H9 (cell line): Measurements from ENCODE around the gene CRLF3. TPM values are rescaled to one million over a fixed set of nuclear protein-coding genes. Genes with fewer than 3 reads are reported as not detected.
A peak's percentile ranks its signal among the peaks of the same experiment; 100 is the strongest.

Experiments used
- DNase-seq: peaks from one replicate; pipeline ENCODE4 v3.0.0-alpha.2; 2017
- H2AFZ ChIP-seq: one replicate; pipeline ENCODE4 v1.6.1; 2013; ENCODE audit warnings: mild to moderate bottlenecking, low read length, control low read depth, moderate library complexity
- H2AK5ac ChIP-seq: 2 replicates; pipeline ENCODE4 v1.6.1; 2013; ENCODE audit warnings: low read length, control low read depth, mixed read lengths; ENCODE audit not compliant: insufficient read length
- H2BK120ac ChIP-seq: one replicate; pipeline ENCODE4 v1.6.1; 2013; ENCODE audit warnings: low read depth, mild to moderate bottlenecking, low read length, control low read depth, inconsistent platforms; ENCODE audit not compliant: poor library complexity, severe bottlenecking
- H2BK12ac ChIP-seq: 2 replicates; pipeline ENCODE4 v1.6.1; 2013; ENCODE audit warnings: low read length, control low read depth, mixed read lengths, low read depth; ENCODE audit not compliant: insufficient read length
- H2BK15ac ChIP-seq: 2 replicates; pipeline ENCODE4 v1.6.1; 2013; ENCODE audit warnings: low read depth, low read length, control low read depth
- H2BK20ac ChIP-seq: one replicate; pipeline ENCODE4 v1.6.1; 2013; ENCODE audit warnings: low read depth, mild to moderate bottlenecking, low read length, control low read depth, inconsistent platforms; ENCODE audit not compliant: poor library complexity, severe bottlenecking
- H2BK5ac ChIP-seq: 2 replicates; pipeline ENCODE4 v1.6.1; 2013; ENCODE audit warnings: low read length, control low read depth, mixed read lengths; ENCODE audit not compliant: insufficient read length
- H3K14ac ChIP-seq: 2 replicates; pipeline ENCODE4 v1.6.1; 2013; ENCODE audit warnings: low read length, control low read depth; ENCODE audit not compliant: insufficient read depth
- H3K18ac ChIP-seq: 2 replicates; pipeline ENCODE4 v1.6.1; 2013; ENCODE audit warnings: low read depth, mild to moderate bottlenecking, mixed read lengths, low read length, control low read depth; ENCODE audit not compliant: insufficient read length
- H3K23ac ChIP-seq: 2 replicates; pipeline ENCODE4 v1.6.1; 2013; ENCODE audit warnings: low read length, control low read depth, mixed read lengths, low read depth; ENCODE audit not compliant: insufficient read length
- H3K23me2 ChIP-seq: 2 replicates; pipeline ENCODE4 v1.6.1; 2013; ENCODE audit warnings: low read depth, mild to moderate bottlenecking, mixed read lengths, low read length, control low read depth; ENCODE audit not compliant: insufficient read length, poor library complexity, severe bottlenecking
- H3K27ac ChIP-seq: 2 replicates; pipeline ENCODE4 v1.5.1; 2013; ENCODE audit warnings: low read length, control low read depth, mixed read lengths, low read depth; ENCODE audit not compliant: insufficient read length
- H3K27me3 ChIP-seq: 2 replicates; pipeline ENCODE4 v1.6.1; 2013; ENCODE audit warnings: low read length, control low read depth, inconsistent platforms; ENCODE audit not compliant: insufficient read depth
- H3K4ac ChIP-seq: 2 replicates; pipeline ENCODE4 v1.6.1; 2013; ENCODE audit warnings: low read depth, mild to moderate bottlenecking, control low read depth, inconsistent platforms, low read length, moderate library complexity
- H3K4me1 ChIP-seq: 2 replicates; pipeline ENCODE4 v1.6.1; 2013; ENCODE audit warnings: low read length, control low read depth, inconsistent platforms; ENCODE audit not compliant: insufficient read depth
- H3K4me2 ChIP-seq: 2 replicates; pipeline ENCODE4 v1.6.1; 2013; ENCODE audit warnings: low read length, control low read depth, mixed read lengths; ENCODE audit not compliant: insufficient read length, insufficient read depth
- H3K56ac ChIP-seq: 2 replicates; pipeline ENCODE4 v1.6.1; 2013; ENCODE audit warnings: low read depth, mild to moderate bottlenecking, mixed read lengths, low read length, control low read depth; ENCODE audit not compliant: insufficient read length
- H3K79me1 ChIP-seq: 2 replicates; pipeline ENCODE4 v1.6.1; 2013; ENCODE audit warnings: low read depth, mild to moderate bottlenecking, moderate library complexity, low read length, control low read depth, inconsistent platforms; ENCODE audit not compliant: insufficient read depth, poor library complexity, severe bottlenecking
- H3K79me2 ChIP-seq: 2 replicates; pipeline ENCODE4 v1.6.1; 2013; ENCODE audit warnings: low read length, control low read depth, inconsistent platforms; ENCODE audit not compliant: insufficient read depth
- H3K9ac ChIP-seq: 2 replicates; pipeline ENCODE4 v1.6.1; 2013; ENCODE audit warnings: low read length, control low read depth, mixed read lengths; ENCODE audit not compliant: insufficient read length; ENCODE audit errors: extremely low read depth
- H3K9me3 ChIP-seq: one replicate; pipeline ENCODE4 v1.6.1; 2013; ENCODE audit warnings: low read depth, low read length, inconsistent platforms; ENCODE audit not compliant: control insufficient read depth
- H3T11ph ChIP-seq: one replicate; pipeline ENCODE4 v1.6.1; 2013; ENCODE audit warnings: mild to moderate bottlenecking, low read length, control low read depth, inconsistent platforms
- H4K20me1 ChIP-seq: one replicate; pipeline ENCODE4 v1.6.1; 2013; ENCODE audit not compliant: control insufficient read depth, insufficient read length, insufficient read depth
- H4K5ac ChIP-seq: 2 replicates; pipeline ENCODE4 v1.6.1; 2013; ENCODE audit warnings: low read depth, mild to moderate bottlenecking, mixed read lengths, low read length, control low read depth; ENCODE audit not compliant: insufficient read length
- H4K8ac ChIP-seq: replicated peaks from 2 replicates; pipeline ENCODE4 v1.6.1; 2013; ENCODE audit warnings: low read length, control low read depth, mixed read lengths, low read depth; ENCODE audit not compliant: insufficient read length
- H4K91ac ChIP-seq: 2 replicates; pipeline ENCODE4 v1.6.1; 2013; ENCODE audit warnings: low read depth, mild to moderate bottlenecking, moderate library complexity, mixed read lengths, low read length, control low read depth; ENCODE audit not compliant: insufficient read length
- H3K27ac Mint-ChIP-seq, 3 experiments: 2 replicates in 2 of 3; 3 replicates in 1 of 3; pipeline ENCODE4 v1.8.0; 2020 to 2021; ENCODE audit warnings: mixed read lengths in 3 of 3, mild to moderate bottlenecking in 1 of 3, moderate library complexity in 1 of 3
- H3K27me3 Mint-ChIP-seq: 2 replicates; pipeline ENCODE4 v1.8.0; 2021; ENCODE audit warnings: low read depth, mild to moderate bottlenecking, moderate library complexity, mixed read lengths
- H3K36me3 Mint-ChIP-seq, 3 experiments: 2 replicates in 2 of 3; 3 replicates in 1 of 3; pipeline ENCODE4 v1.8.0; 2020 to 2021; ENCODE audit warnings: low read depth in 3 of 3, mixed read lengths in 3 of 3; ENCODE audit not compliant: insufficient read depth in 1 of 3
- H3K4me1 Mint-ChIP-seq, 2 experiments: 2 replicates each; pipeline ENCODE4 v1.8.0; 2020; ENCODE audit warnings: mixed read lengths in 2 of 2
- H3K4me3 Mint-ChIP-seq, 2 experiments: 2 replicates in 1 of 2; 3 replicates in 1 of 2; pipeline ENCODE4 v1.8.0; 2020 to 2021; ENCODE audit warnings: mild to moderate bottlenecking in 2 of 2, mixed read lengths in 2 of 2, moderate library complexity in 1 of 2
- H3K9me3 Mint-ChIP-seq, 2 experiments: 2 replicates in 1 of 2; 3 replicates in 1 of 2; pipeline ENCODE4 v1.8.0; 2020; ENCODE audit warnings: mild to moderate bottlenecking in 2 of 2, mixed read lengths in 2 of 2, moderate library complexity in 1 of 2
- WGBS: extraction: QIAGEN DNeasy Blood & Tissue Kit; methylation state at CpG from one replicate; pipeline ENCODE4 v1.1.7; 2013; ENCODE audit warnings: missing lambda C conversion rate, low lambda C conversion rate, mixed read lengths; ENCODE audit not compliant: insufficient read length; ENCODE audit errors: extremely low coverage; 5-methylcytosine and 5-hydroxymethylcytosine counted together
- total RNA-seq: library from RNA; stranded (reverse); gene quantifications from 2 replicates; pipeline ENCODE4 v1.2.1, GENCODE V29; 2021
- TF ChIP-seq, protein P1 (sequence below): fragments of 200-600 bp; sonication (generic); conservative IDR thresholded peaks from 3 replicates; pipeline ENCODE4 v1.8.0; 2021; ENCODE audit warnings: antibody characterized with exemption, mild to moderate bottlenecking

The CRLF3 gene
- total RNA-seq, 1 experiment from 2014 or later = 18.1 TPM

GRCh38 chr17:30809867-30810266, 14.6 kb downstream of the CRLF3 start:
- Mint-ChIP-seq H3K4me1 (peaks cover 16 to 22% of the 10 kb centered on the region in 2 experiments), H3K4me3 (no peak overlapping the region), H3K9me3 (no peaks in the 10 kb centered on the region), H3K27ac (peak overlapping the region in 1 of 3 experiments; percentile 62; a peak in 1 of 7 replicates), H3K27me3 (no peaks in the 10 kb centered on the region), H3K36me3 (peaks cover 0 to 15% (median 9%) of the 10 kb centered on the region in 3 experiments; a peak in 3 of 7 replicates)
- H3K9ac ChIP-seq = no peak overlapping the region
- no peak overlapping the region for H3K4me2 ChIP-seq
- DNase-seq = no peak
- H2BK120ac ChIP-seq = no peak overlapping the region
- H3K23ac ChIP-seq = no peak overlapping the region
- H2BK5ac ChIP-seq = no peak overlapping the region
- no peaks in the 10 kb centered on the region for H3K9me3 ChIP-seq
- H2BK20ac ChIP-seq = no peak overlapping the region
- no peaks in the 10 kb centered on the region for H3K23me2 ChIP-seq
- WGBS = no CpG with 5 or more reads among the region's 6 CpGs
- no peak overlapping the region for H3K18ac ChIP-seq
- peaks cover 3% of the 10 kb centered on the region for H3K79me1 ChIP-seq
- no peak overlapping the region for H3K56ac ChIP-seq
- H3K27ac ChIP-seq = no peak overlapping the region
- no peak overlapping the region for H3K14ac ChIP-seq
- H3T11ph ChIP-seq = no peak overlapping the region
- H4K8ac ChIP-seq = no peak overlapping the region
- no peak overlapping the region for H2BK15ac ChIP-seq
- H4K5ac ChIP-seq = no peak overlapping the region
- H2AFZ ChIP-seq = no peak overlapping the region
- no peak overlapping the region for H2AK5ac ChIP-seq
- no peaks in the 10 kb centered on the region for H3K27me3 ChIP-seq
- TF ChIP-seq, protein P1, sequence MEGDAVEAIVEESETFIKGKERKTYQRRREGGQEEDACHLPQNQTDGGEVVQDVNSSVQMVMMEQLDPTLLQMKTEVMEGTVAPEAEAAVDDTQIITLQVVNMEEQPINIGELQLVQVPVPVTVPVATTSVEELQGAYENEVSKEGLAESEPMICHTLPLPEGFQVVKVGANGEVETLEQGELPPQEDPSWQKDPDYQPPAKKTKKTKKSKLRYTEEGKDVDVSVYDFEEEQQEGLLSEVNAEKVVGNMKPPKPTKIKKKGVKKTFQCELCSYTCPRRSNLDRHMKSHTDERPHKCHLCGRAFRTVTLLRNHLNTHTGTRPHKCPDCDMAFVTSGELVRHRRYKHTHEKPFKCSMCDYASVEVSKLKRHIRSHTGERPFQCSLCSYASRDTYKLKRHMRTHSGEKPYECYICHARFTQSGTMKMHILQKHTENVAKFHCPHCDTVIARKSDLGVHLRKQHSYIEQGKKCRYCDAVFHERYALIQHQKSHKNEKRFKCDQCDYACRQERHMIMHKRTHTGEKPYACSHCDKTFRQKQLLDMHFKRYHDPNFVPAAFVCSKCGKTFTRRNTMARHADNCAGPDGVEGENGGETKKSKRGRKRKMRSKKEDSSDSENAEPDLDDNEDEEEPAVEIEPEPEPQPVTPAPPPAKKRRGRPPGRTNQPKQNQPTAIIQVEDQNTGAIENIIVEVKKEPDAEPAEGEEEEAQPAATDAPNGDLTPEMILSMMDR = no peak
- no peak overlapping the region for H3K4ac ChIP-seq
- no peak overlapping the region for H2BK12ac ChIP-seq
- H4K91ac ChIP-seq = no peak overlapping the region
- H3K79me2 ChIP-seq = no peaks in the 10 kb centered on the region
- no peaks in the 10 kb centered on the region for H4K20me1 ChIP-seq
- no peaks in the 10 kb centered on the region for H3K4me1 ChIP-seq
